Measurements from ENCODE around the gene NSDHL.

The NSDHL gene

DNA sequence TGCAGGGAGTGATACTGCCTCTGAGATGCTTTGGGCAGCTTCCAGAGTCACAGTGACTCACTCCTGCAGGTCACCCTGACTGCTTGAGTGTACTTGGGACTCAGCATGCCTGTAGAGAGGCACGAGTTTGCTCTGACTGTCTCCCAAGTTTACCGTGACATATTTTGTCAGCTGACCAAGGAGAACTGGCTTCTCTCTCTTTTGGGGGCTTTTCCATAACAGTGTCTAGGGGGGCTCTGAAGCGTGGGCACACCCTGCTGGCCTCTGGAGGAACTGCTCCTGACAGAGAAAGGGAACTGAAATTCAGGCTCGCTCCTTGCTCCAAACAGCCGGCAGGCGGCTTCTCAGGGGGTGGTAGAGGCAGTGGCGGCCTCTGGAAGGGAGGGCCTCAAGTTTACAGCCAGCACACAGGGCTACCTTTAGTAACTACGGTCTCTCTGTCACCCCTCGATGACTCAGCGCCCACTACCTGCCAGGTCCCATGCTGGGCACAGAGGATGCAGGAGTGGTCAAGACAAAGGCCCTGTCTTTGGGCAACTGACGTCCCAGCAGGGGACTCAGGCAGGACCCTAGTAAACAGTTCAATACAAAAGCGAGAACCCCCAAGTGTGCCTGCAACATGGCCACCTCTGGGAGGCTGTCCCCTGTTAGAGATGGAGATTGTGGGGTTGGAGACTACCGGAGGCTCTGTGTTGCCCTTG, 84.8 kb downstream of the NSDHL start:
- FAIRE-seq = no peak

DNA sequence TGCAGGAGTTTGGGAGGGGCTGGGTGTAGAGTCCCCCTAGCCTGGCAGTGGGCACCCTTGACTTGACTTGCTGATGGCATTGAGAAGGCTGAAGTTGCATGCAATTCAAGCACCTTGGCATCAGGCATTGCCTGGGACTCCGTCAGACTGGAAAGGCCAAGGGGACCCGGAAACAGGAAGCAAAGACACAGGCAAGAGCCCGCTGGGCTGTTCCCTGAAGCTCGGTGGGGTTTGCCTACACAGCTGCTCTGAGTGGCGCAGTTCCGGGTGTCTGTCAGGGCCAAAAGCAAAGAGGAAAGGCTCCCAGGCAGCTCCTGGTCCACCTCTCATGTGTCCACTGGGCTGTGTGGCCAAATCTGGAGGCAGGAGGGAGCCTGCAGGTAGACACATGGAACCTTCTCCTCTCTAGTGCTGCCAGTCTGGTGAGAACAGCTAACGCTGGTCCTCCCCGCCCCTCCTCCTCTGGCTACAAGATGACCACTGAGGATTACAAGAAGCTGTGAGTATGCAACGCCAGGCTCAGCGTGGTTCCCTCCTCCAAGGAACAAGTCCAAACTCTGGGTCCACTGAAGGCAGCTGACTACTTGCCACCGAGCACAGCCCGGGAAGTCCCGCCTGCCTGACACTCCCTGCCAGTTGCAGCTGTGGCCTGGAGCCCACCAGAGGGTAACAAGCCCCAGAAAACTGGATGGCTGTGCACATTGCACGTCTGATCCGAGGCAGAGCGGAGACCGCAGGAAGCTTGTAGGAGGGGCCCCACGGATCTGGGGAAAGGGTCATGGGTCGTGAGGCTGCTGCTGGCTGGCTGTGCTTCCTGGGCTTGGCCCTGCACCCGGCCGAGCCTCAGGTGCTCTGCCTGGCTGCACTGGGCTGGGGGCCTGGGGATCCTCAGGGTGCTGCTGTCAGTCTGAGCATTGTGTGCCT, 87.1 kb downstream of the NSDHL start:
- no peak for FAIRE-seq

GRCh38 chrX:152918707-152919106, 87.8 kb downstream of the NSDHL start:
- no peak for FAIRE-seq

All from colon (tissue), 2 donors.